GM12878 (cell line): ENCODE results near the gene CLCA2. TPM values are rescaled to one million over a fixed set of nuclear protein-coding genes. Genes with fewer than 3 reads are reported as not detected.

ENCODE experiments used
- ATAC-seq: fragments of 200-7000 bp; cut with Tn5 transposase; 3 replicates; pipeline ENCODE4 v1.9.1; 2020; ENCODE audit warnings: mild to moderate bottlenecking, moderate library complexity
- BruUV-seq: library from RNA; stranded (reverse); fragments of 400-500 nt; replicated peaks from 2 replicates; lab custom pipeline; 2021; lab: Mats Ljungman, UMichigan
- CTCF ChIA-PET: fragments of 300-600 bp; sonication (Branson Sonifier 250); formaldehyde crosslinking; extraction: SDS; loops from one replicate; lab custom pipeline; 2021; ENCODE audit warnings: inconsistent platforms; lab: Yijun Ruan, JAX
- POLR2A ChIA-PET: fragments of 350-600 bp; formaldehyde crosslinking; extraction: SDS; loops from one replicate; lab custom pipeline; 2021; ENCODE audit warnings: inconsistent platforms; lab: Charles Lee
- RAD21 ChIA-PET: fragments of 300-600 bp; sonication (Branson Sonifier 250); formaldehyde crosslinking; loops from one replicate; lab custom pipeline; 2023; ENCODE audit warnings: antibody characterized with exemption; ENCODE audit not compliant: unreplicated experiment; lab: Charles Lee
- SMC1A ChIA-PET: fragments of 300-600 bp; sonication (Branson Sonifier 250); formaldehyde crosslinking; loops from one replicate; lab custom pipeline; 2023; ENCODE audit not compliant: unreplicated experiment, uncharacterized antibody; lab: Charles Lee
- DNase-seq: peaks from one replicate; pipeline ENCODE4 v3.0.0-alpha.2; 2011; ENCODE audit warnings: low read depth, low spot score
- FAIRE-seq: peaks from 3 replicates; lab custom pipeline; 2011; peaks lifted over from hg19 to GRCh38; lab: Jason Lieb, UNC
- H2AFZ ChIP-seq: 2 replicates; pipeline ENCODE4 v1.6.0; 2011; ENCODE audit warnings: low read depth, low read length, control low read depth; ENCODE audit not compliant: control insufficient read depth
- H3K27ac ChIP-seq: 2 replicates; pipeline ENCODE4 v1.5.1; 2011; ENCODE audit warnings: control low read depth; ENCODE audit not compliant: control insufficient read depth, insufficient read depth
- H3K27me3 ChIP-seq, 2 experiments: replicated peaks in 1 of 2; 2 replicates each; pipeline versions ENCODE4 v1.6.0 to v1.6.1; 2011; ENCODE audit warnings: low read length in 1 of 2; ENCODE audit not compliant: control insufficient read depth in 2 of 2, insufficient read depth in 2 of 2
- H3K36me3 ChIP-seq, 2 experiments: 2 replicates each; pipeline ENCODE4 v1.5.1; 2011; ENCODE audit warnings: low read length in 1 of 2; ENCODE audit not compliant: control insufficient read depth in 2 of 2, insufficient read depth in 2 of 2
- H3K4me1 ChIP-seq: 2 replicates; pipeline ENCODE4 v1.6.1; 2011; ENCODE audit warnings: mild to moderate bottlenecking, low read length, moderate library complexity, mixed read lengths; ENCODE audit not compliant: control insufficient read depth, insufficient read depth
- H3K4me2 ChIP-seq: 2 replicates; pipeline ENCODE4 v1.6.0; 2011; ENCODE audit warnings: control low read depth; ENCODE audit not compliant: control insufficient read depth, insufficient read depth
- H3K4me3 ChIP-seq: fragments of 200-600 bp; sonication (generic); 2 replicates; pipeline ENCODE4 v1.5.1; 2016
- H3K79me2 ChIP-seq: 2 replicates; pipeline ENCODE4 v1.6.0; 2011; ENCODE audit warnings: low read length; ENCODE audit not compliant: control insufficient read depth, insufficient read depth
- H3K9ac ChIP-seq: 2 replicates; pipeline ENCODE4 v1.8.0; 2011; ENCODE audit warnings: low read length, control low read depth, mixed read lengths; ENCODE audit not compliant: control insufficient read depth, insufficient read depth
- H3K9me3 ChIP-seq: replicated peaks from 3 replicates; pipeline ENCODE4 v1.5.1; 2011; ENCODE audit warnings: mild to moderate bottlenecking, low read length; ENCODE audit not compliant: control insufficient read depth, insufficient read depth
- H4K20me1 ChIP-seq: 2 replicates; pipeline ENCODE4 v1.6.0; 2011; ENCODE audit not compliant: control insufficient read depth, insufficient read depth
- ATF2 ChIP-seq: IDR thresholded peaks from 2 replicates; pipeline ENCODE4 v1.6.1; 2012; ENCODE audit warnings: low read length, inconsistent platforms
- ATF7 ChIP-seq: fragments of 450-650 bp; IDR thresholded peaks from 2 replicates; pipeline ENCODE4 v1.6.1; 2016; ENCODE audit warnings: low read depth, mild to moderate bottlenecking
- CHD1 ChIP-seq: IDR thresholded peaks from 2 replicates; pipeline ENCODE4 v1.6.1; 2012; ENCODE audit warnings: low read depth, low read length, improper control_type of control experiment
- CREM ChIP-seq: IDR thresholded peaks from 2 replicates; pipeline ENCODE4 v1.6.1; 2014; ENCODE audit warnings: antibody characterized with exemption, low read depth
- E4F1 ChIP-seq: fragments of 450-650 bp; IDR thresholded peaks from 2 replicates; pipeline ENCODE4 v1.6.1; 2018; ENCODE audit warnings: borderline replicate concordance, mild to moderate bottlenecking; ENCODE audit not compliant: partially characterized antibody
- IRF5 ChIP-seq: fragments of 450-650 bp; IDR thresholded peaks from 2 replicates; pipeline ENCODE4 v1.6.1; 2017; ENCODE audit warnings: borderline replicate concordance
- JUND ChIP-seq: IDR thresholded peaks from 2 replicates; pipeline ENCODE4 v1.6.1; 2012; ENCODE audit warnings: low read depth, mild to moderate bottlenecking, low read length, improper control_type of control experiment, moderate library complexity
- MTA3 ChIP-seq: IDR thresholded peaks from 2 replicates; pipeline ENCODE4 v1.6.1; 2012; ENCODE audit warnings: low read length, inconsistent platforms, borderline replicate concordance
- NKRF ChIP-seq: fragments of 450-650 bp; conservative IDR thresholded peaks from 2 replicates; pipeline ENCODE4 v1.6.1; 2017; ENCODE audit warnings: mild to moderate bottlenecking, moderate library complexity
- NR2C1 ChIP-seq: fragments of 450-650 bp; IDR thresholded peaks from 2 replicates; pipeline ENCODE4 v1.6.1; 2017; ENCODE audit warnings: antibody characterized with exemption, mild to moderate bottlenecking, moderate library complexity
- NR2C2 ChIP-seq: IDR thresholded peaks from 2 replicates; pipeline ENCODE4 v1.6.1; 2011; ENCODE audit warnings: borderline replicate concordance, low read depth; ENCODE audit not compliant: control insufficient read depth, insufficient read length
- RFX5 ChIP-seq: IDR thresholded peaks from 2 replicates; pipeline ENCODE4 v1.6.1; 2011; ENCODE audit warnings: low read depth, low read length, improper control_type of control experiment
- SRF ChIP-seq, 2 experiments: IDR thresholded peaks; 2 replicates each; pipeline ENCODE4 v1.6.1; 2011; ENCODE audit warnings: low read depth in 2 of 2, low read length in 2 of 2, mild to moderate bottlenecking in 1 of 2, moderate library complexity in 1 of 2
- WGBS: methylation state at CpG from one replicate; pipeline ENCODE4 v1.1.6; 2016; ENCODE audit warnings: low lambda C conversion rate; ENCODE audit not compliant: insufficient replicate concordance, insufficient coverage; ENCODE audit errors: missing lambda C conversion rate; 5-methylcytosine and 5-hydroxymethylcytosine counted together
- in situ Hi-C: fragments of 300-500 bp; cut with MboI; formaldehyde crosslinking; loops from 9 replicates; pipeline ENCODE4 v1.14.3; 2018; ENCODE audit warnings: mixed read lengths
- intact Hi-C: fragments of 100-400 bp; cut with micrococcal nuclease; formaldehyde crosslinking; loops from one replicate; pipeline ENCODE4 v1.14.2; 2022; ENCODE audit not compliant: unreplicated experiment
- polyA plus RNA-seq, 11 experiments: library from polyadenylated mRNA; depleted of rRNA in 4 of 11; unstranded in 6 of 11; stranded (reverse) in 5 of 11; fragments of >200 nt; fragmentation: Nextera tagmentation in 4 of 11; fragmentation: Illumina TruSeq in 1 of 11; extraction: Ambion mirVana in 4 of 11; extraction: Trizol in 1 of 11; gene quantifications; 1 replicate in 1 of 11; 2 replicates in 10 of 11; pipeline versions ENCODE4 v1.2.1 to v1.2.3, GENCODE V29; 2011 to 2016; ENCODE audit warnings: inconsistent platforms in 2 of 11, missing spikeins in 2 of 11, low read depth in 1 of 11
- total RNA-seq, 4 experiments: library from RNA; depleted of rRNA in 3 of 4; stranded (reverse); fragments of >200 nt in 3 of 4; fragmentation: Illumina TruSeq in 1 of 4; extraction: Trizol in 1 of 4; gene quantifications; 2 replicates each; pipeline versions ENCODE4 v1.2.1 to v1.2.3, GENCODE V29; 2013 to 2021

The CLCA2 gene
- total and polyA plus RNA-seq, 10 of the 15 experiments (the other 5 are each of a cell fraction or from before 2014, with no cell fraction given), result 0.01 to 0.20 (median 0.08) TPM; not detected in 6

- in situ Hi-C loops, result no loop called here
Observed at GRCh38 chr1:86421601-86422280, 2.2 kb upstream of the CLCA2 start.

More at GRCh38 chr1:86421601-86422280, 2.2 kb upstream of the CLCA2 start:
- Histone ChIP-seq H3K9me3 (no peaks in the 10 kb centered on the region), H3K9ac (no peak overlapping the region), H3K4me2 (no peak overlapping the region), H3K27me3 (no peaks in the 10 kb centered on the region; a peak in 1 of 4 replicates), H3K79me2 (no peaks in the 10 kb centered on the region), H3K27ac (no peak overlapping the region), H3K4me3 (no peak overlapping the region), H3K36me3 (no peaks in the 10 kb centered on the region), H2AFZ (no peak overlapping the region), H3K4me1 (no peaks in the 10 kb centered on the region), H4K20me1 (no peaks in the 10 kb centered on the region)
- CTCF ChIA-PET, result interaction anchor here (1.1 kb wide), 1 partner anchor 16 kb away, joined by 3 read pairs; no protein-coding TSS in a partner anchor
- POLR2A ChIA-PET, result no interaction called here
- TF ChIP-seq SRF (IDR thresholded peaks at IDR 0.05; ENCODE audit: low read depth in 2 of 2, low read length in 2 of 2) (no peak), MTA3 (no peak), RFX5 (no peak), NKRF (no peak), JUND (no peak), E4F1 (no peak), NR2C2 (no peak), CREM (no peak), ATF2 (no peak), CHD1 (no peak), NR2C1 (no peak), IRF5 (no peak), ATF7 (no peak)
- ATAC-seq (no peak), FAIRE-seq (no peak), DNase-seq (no peak)
- intact Hi-C loops, result no loop called here
- no TSS peak for BruUV-seq
- WGBS, result 60% methylated on average over 7 of the region's 7 CpGs
- SMC1A ChIA-PET, result interaction anchor here (1.0 kb wide), 1 partner anchor 8 kb away, joined by 3 read pairs; no protein-coding TSS in a partner anchor
- RAD21 ChIA-PET, result no interaction called here
